ENCODE results near the gene FXYD7. TPM values are rescaled to one million over a fixed set of nuclear protein-coding genes. Genes with fewer than 3 reads are reported as not detected.

Gene FXYD7
- total and polyA plus RNA-seq, 8 donors: 0.23 to 0.61 TPM; not detected in 6

GRCh38 chr19:35115177-35115951, 27.7 kb upstream of the FXYD7 start, which contains the start of gene FXYD3:
TSS of gene FXYD3 (plus strand) at chr19:35115823. CDS start at chr19:35119377, 3,554 bp downstream.
- peak in 1 of 6 donors; percentile 45 for DNase-seq
- Histone ChIP-seq H3K4me3 (peak within 1 kb of the TSS; percentile 0 to 44 (median 22)), H3K27ac (peak within 1 kb of the TSS in 2 of 4 donors; percentile 11 to 28), H3K27me3 (no peaks in the 10 kb centered on the region), H3K4me1 (peaks cover 0 to 3% (median 0%) of the 10 kb centered on the region in 3 donors), H3K9me3 (no peaks in the 10 kb centered on the region), H3K36me3 (no peaks in the 10 kb centered on the region)
- 27 to 29% methylated on average over 14 of the region's 14 CpGs for WGBS, 2 donors
- no peak for FAIRE-seq
- peak; percentile 13 to 45 (median 29) for ATAC-seq
- intact Hi-C loops (cut with DNase I): no loop called here
- TF ChIP-seq CTCF (IDR thresholded peaks at IDR 0.05): no peak

- ATAC-seq: peak; percentile 61 to 67 (median 62)
- Histone ChIP-seq H3K36me3 (no peaks in the 10 kb centered on the region), H3K27ac (peak overlapping the region in 1 of 4 donors; percentile 28), H3K27me3 (no peaks in the 10 kb centered on the region), H3K4me3 (peak overlapping the region in 3 of 4 donors; percentile 0 to 44 (median 41)), H3K9me3 (no peaks in the 10 kb centered on the region), H3K4me1 (peaks cover 0 to 3% (median 0%) of the 10 kb centered on the region in 3 donors)
- intact Hi-C loops (cut with DNase I): no loop called here
- no peak for FAIRE-seq
- TF ChIP-seq CTCF (IDR thresholded peaks at IDR 0.05): no peak
- DNase-seq: peak in 4 of 6 donors; percentile 49 to 63 (median 56)
- WGBS, 2 donors: 30 to 32% methylated on average over 13 of the region's 13 CpGs
Measured at GRCh38 chr19:35116072-35116801, 26.8 kb upstream of the FXYD7 start.

- TF ChIP-seq CTCF (IDR thresholded peaks at IDR 0.05): no peak
- peaks cover 0 to 3% (median 0%) of the 10 kb centered on the region in 3 donors for H3K4me1 ChIP-seq
- H3K36me3 ChIP-seq: no peaks in the 10 kb centered on the region
- FAIRE-seq (no peak), ATAC-seq (no peak), DNase-seq (peak in 1 of 6 donors; percentile 18)
- 67 to 70% methylated on average over 8 of the region's 8 CpGs for WGBS, 2 donors
- no peaks in the 10 kb centered on the region for H3K27me3 ChIP-seq
- H3K4me3 ChIP-seq: peak overlapping the region in 2 of 4 donors; percentile 41 to 44
- intact Hi-C loops (cut with DNase I): no loop called here
- no peaks in the 10 kb centered on the region for H3K9me3 ChIP-seq
- H3K27ac ChIP-seq: no peak overlapping the region
Measured at GRCh38 chr19:35117116-35117515, 25.9 kb upstream of the FXYD7 start.

GRCh38 chr19:35117799-35118198, 25.3 kb upstream of the FXYD7 start:
- no peak overlapping the region for H3K4me3 ChIP-seq
- no peak for ATAC-seq
- no peaks in the 10 kb centered on the region for H3K9me3 ChIP-seq
- TF ChIP-seq CTCF (IDR thresholded peaks at IDR 0.05): no peak
- intact Hi-C loops (cut with DNase I): no loop called here
- 73 to 81% methylated on average over 11 of the region's 11 CpGs for WGBS, 2 donors
- no peaks in the 10 kb centered on the region for H3K27me3 ChIP-seq
- H3K27ac ChIP-seq: no peak overlapping the region
- H3K36me3 ChIP-seq: no peaks in the 10 kb centered on the region
- peak in 1 of 6 donors; percentile 16 for DNase-seq
- peaks cover 0 to 3% (median 0%) of the 10 kb centered on the region in 3 donors for H3K4me1 ChIP-seq
- no peak for FAIRE-seq
